LNCAP (cell line): Measurements from ENCODE around the gene CSF3.

Experiments
- TF ChIP-seq, protein P1 (sequence below): fragments of 450-650 bp; IDR thresholded peaks from 2 replicates; pipeline ENCODE4 v1.5.1; 2017; ENCODE audit warnings: mild to moderate bottlenecking

Gene CSF3

GRCh38 chr17:40058186-40058784 lies 43.0 kb downstream of the CSF3 start:
- TF ChIP-seq, protein P1, sequence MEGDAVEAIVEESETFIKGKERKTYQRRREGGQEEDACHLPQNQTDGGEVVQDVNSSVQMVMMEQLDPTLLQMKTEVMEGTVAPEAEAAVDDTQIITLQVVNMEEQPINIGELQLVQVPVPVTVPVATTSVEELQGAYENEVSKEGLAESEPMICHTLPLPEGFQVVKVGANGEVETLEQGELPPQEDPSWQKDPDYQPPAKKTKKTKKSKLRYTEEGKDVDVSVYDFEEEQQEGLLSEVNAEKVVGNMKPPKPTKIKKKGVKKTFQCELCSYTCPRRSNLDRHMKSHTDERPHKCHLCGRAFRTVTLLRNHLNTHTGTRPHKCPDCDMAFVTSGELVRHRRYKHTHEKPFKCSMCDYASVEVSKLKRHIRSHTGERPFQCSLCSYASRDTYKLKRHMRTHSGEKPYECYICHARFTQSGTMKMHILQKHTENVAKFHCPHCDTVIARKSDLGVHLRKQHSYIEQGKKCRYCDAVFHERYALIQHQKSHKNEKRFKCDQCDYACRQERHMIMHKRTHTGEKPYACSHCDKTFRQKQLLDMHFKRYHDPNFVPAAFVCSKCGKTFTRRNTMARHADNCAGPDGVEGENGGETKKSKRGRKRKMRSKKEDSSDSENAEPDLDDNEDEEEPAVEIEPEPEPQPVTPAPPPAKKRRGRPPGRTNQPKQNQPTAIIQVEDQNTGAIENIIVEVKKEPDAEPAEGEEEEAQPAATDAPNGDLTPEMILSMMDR, result no peak

DNA sequence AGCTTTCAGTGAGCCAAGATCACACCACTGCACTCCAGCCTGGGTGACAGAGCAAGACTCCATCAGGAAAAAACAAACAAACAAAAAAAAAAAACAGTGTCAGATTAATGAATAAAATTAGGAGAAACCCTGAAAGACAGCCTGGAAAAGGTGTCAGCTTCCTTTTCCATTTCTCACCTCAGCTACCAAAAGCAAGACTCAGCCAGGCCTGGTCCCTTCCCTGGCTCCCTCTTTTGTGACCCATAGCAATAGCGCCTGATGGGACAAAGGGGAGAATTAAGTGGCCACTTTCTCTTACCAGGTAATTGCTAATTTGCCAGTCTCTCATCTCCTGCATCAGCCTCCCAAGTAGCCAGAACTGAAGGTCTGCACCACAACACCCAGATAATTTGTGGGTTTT lies 43.6 kb downstream of the CSF3 start:
- TF ChIP-seq, protein P1, result no peak

- TF ChIP-seq, protein P1, result no peak
Observed at GRCh38 chr17:40059729-40060475, 44.7 kb downstream of the CSF3 start.

GRCh38 chr17:40060887-40061608 lies 45.8 kb downstream of the CSF3 start:
- TF ChIP-seq, protein P1, result no peak

- TF ChIP-seq, protein P1, result no peak
Observed at GRCh38 chr17:40061609-40062038, 46.4 kb downstream of the CSF3 start.

- TF ChIP-seq, protein P1, result peak; percentile 52
Observed at GRCh38 chr17:40062329-40063186, 47.3 kb downstream of the CSF3 start, which contains the start of gene THRA. Gene THRA, plus strand, starts transcription at chr17:40062965. Its CDS starts 11,524 bp downstream, at chr17:40074489.
